Measurements from ENCODE around the gene ST8SIA6.

GRCh38 chr10:17403161-17403560 lies 51.2 kb downstream of the ST8SIA6 start:
- TF ChIP-seq PATZ1 (CRISPR knock-in tag; IDR thresholded peaks at IDR 0.05; ENCODE audit: borderline replicate concordance) = no peak
- no peak for TF ChIP-seq TOX (CRISPR knock-in tag; IDR thresholded peaks at IDR 0.05; ENCODE audit: borderline replicate concordance)
- TF ChIP-seq ZC3H10 (CRISPR knock-in tag; IDR thresholded peaks at IDR 0.05) = no peak
- no peak for TF ChIP-seq RARB (CRISPR knock-in tag; IDR thresholded peaks at IDR 0.05)
- TF ChIP-seq CREB5 (CRISPR knock-in tag; IDR thresholded peaks at IDR 0.05; ENCODE audit: low read depth) = no peak
